OCI-LY1 (cell line): Measurements from ENCODE around the gene AOAH.

ENCODE experiments used
- H2AFZ ChIP-seq: fragments of 200-600 bp; sonication (generic), shearing (Covaris generic); 2 replicates; pipeline ENCODE4 v1.6.0; 2014; ENCODE audit warnings: antibody characterized with exemption, mild to moderate bottlenecking, low read length
- H3F3A ChIP-seq: fragments of 200-600 bp; sonication (generic), shearing (Covaris generic); 2 replicates; pipeline ENCODE4 v1.6.0; 2014; ENCODE audit warnings: mild to moderate bottlenecking, antibody characterized with exemption, low read length, moderate library complexity; ENCODE audit not compliant: insufficient read depth
- H3K27ac ChIP-seq: fragments of 200-600 bp; sonication (generic); 2 replicates; pipeline ENCODE4 v1.5.1; 2014; ENCODE audit warnings: low read length, mixed run types, mild to moderate bottlenecking, low read depth; ENCODE audit not compliant: poor library complexity, severe bottlenecking
- H3K27me3 ChIP-seq: fragments of 200-600 bp; sonication (generic); 2 replicates; pipeline ENCODE4 v1.6.0; 2014; ENCODE audit warnings: antibody characterized with exemption, mild to moderate bottlenecking, low read length, moderate library complexity; ENCODE audit not compliant: insufficient read depth
- H3K36me3 ChIP-seq: fragments of 200-600 bp; sonication (generic); 2 replicates; pipeline ENCODE4 v1.6.1; 2014; ENCODE audit warnings: mild to moderate bottlenecking, antibody characterized with exemption, low read length, moderate library complexity, mixed read lengths; ENCODE audit not compliant: insufficient read depth
- H3K4me1 ChIP-seq: fragments of 200-600 bp; sonication (generic); 2 replicates; pipeline ENCODE4 v1.5.1; 2014; ENCODE audit warnings: mild to moderate bottlenecking, low read length, moderate library complexity; ENCODE audit not compliant: insufficient read depth, severe bottlenecking
- H3K4me2 ChIP-seq: fragments of 200-600 bp; sonication (generic), shearing (Covaris generic); 2 replicates; pipeline ENCODE4 v1.6.1; 2014; ENCODE audit warnings: low read length
- H3K4me3 ChIP-seq: fragments of 200-600 bp; sonication (generic); 2 replicates; pipeline ENCODE4 v1.5.1; 2014; ENCODE audit warnings: low read length, low read depth, mild to moderate bottlenecking, mixed read lengths; ENCODE audit not compliant: poor library complexity, severe bottlenecking
- H3K79me2 ChIP-seq: fragments of 200-600 bp; shearing (Covaris generic); 2 replicates; pipeline ENCODE4 v1.6.1; 2016; ENCODE audit warnings: mixed run types, low read length, mixed read lengths; ENCODE audit not compliant: insufficient read depth
- H3K9ac ChIP-seq: fragments of 200-600 bp; sonication (generic), shearing (Covaris generic); 2 replicates; pipeline ENCODE4 v1.6.1; 2014; ENCODE audit warnings: mild to moderate bottlenecking, low read length, mixed read lengths
- H3K9me2 ChIP-seq: fragments of 200-600 bp; sonication (generic), shearing (Covaris generic); 2 replicates; pipeline ENCODE4 v1.6.1; 2014; ENCODE audit warnings: low read depth, mild to moderate bottlenecking, low read length, mixed read lengths
- H3K9me3 ChIP-seq: fragments of 200-600 bp; shearing (Covaris generic); 2 replicates; pipeline ENCODE4 v1.6.1; 2014; ENCODE audit warnings: low read length, mixed read lengths
- H4K20me1 ChIP-seq: fragments of 200-600 bp; sonication (generic), shearing (Covaris generic); 2 replicates; pipeline ENCODE4 v1.6.0; 2016; ENCODE audit warnings: mild to moderate bottlenecking, low read length; ENCODE audit not compliant: insufficient read depth
- EZH2 ChIP-seq: fragments of 200-600 bp; sonication (generic), shearing (Covaris generic); IDR thresholded peaks from 2 replicates; pipeline ENCODE4 v1.8.0; 2017; ENCODE audit warnings: borderline replicate concordance, mixed run types, mild to moderate bottlenecking, antibody characterized with exemption, low read length, moderate library complexity, mixed read lengths
- TF ChIP-seq, protein P1 (sequence below): fragments of 200-600 bp; sonication (generic), shearing (Covaris generic); IDR thresholded peaks from 2 replicates; pipeline ENCODE4 v1.5.1; 2017; ENCODE audit warnings: mild to moderate bottlenecking, antibody characterized with exemption, low read length, moderate library complexity, mixed read lengths

AOAH gene

DNA sequence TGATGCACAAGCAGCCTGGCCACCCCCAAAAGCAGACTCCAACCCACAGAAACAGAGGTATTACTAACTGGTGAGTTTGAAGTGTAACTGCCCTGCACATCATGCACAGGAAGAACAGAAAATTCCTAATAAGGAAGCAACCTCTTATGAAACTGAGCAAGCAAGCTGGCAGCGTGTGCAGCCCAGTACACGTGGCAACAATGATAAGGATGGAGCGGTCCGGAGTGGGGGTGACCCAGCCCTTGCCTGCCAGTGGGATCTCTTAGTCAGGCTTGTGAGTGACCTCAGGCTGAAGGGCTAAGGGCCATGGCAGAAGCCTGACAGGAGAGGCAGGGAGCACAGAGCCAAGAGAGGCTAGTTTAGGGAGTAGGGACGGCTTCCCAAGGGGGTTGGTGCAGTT is 22.1 kb upstream of the AOAH start:
- Histone ChIP-seq H3K79me2 (no peaks in the 10 kb centered on the region), H3K27me3 (peaks cover 4% of the 10 kb centered on the region; the same call in 1 of the 2 replicates), H2AFZ (no peak overlapping the region), H3K9me2 (no peaks in the 10 kb centered on the region), H3K4me2 (no peak overlapping the region), H3K9ac (no peak overlapping the region), H3K4me3 (no peak overlapping the region), H3K36me3 (no peaks in the 10 kb centered on the region), H3K9me3 (no peaks in the 10 kb centered on the region), H4K20me1 (no peaks in the 10 kb centered on the region), H3F3A (no peaks in the 10 kb centered on the region), H3K27ac (no peak overlapping the region), H3K4me1 (no peaks in the 10 kb centered on the region)
- no peak for TF ChIP-seq EZH2
- TF ChIP-seq, protein P1, sequence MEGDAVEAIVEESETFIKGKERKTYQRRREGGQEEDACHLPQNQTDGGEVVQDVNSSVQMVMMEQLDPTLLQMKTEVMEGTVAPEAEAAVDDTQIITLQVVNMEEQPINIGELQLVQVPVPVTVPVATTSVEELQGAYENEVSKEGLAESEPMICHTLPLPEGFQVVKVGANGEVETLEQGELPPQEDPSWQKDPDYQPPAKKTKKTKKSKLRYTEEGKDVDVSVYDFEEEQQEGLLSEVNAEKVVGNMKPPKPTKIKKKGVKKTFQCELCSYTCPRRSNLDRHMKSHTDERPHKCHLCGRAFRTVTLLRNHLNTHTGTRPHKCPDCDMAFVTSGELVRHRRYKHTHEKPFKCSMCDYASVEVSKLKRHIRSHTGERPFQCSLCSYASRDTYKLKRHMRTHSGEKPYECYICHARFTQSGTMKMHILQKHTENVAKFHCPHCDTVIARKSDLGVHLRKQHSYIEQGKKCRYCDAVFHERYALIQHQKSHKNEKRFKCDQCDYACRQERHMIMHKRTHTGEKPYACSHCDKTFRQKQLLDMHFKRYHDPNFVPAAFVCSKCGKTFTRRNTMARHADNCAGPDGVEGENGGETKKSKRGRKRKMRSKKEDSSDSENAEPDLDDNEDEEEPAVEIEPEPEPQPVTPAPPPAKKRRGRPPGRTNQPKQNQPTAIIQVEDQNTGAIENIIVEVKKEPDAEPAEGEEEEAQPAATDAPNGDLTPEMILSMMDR: no peak

DNA sequence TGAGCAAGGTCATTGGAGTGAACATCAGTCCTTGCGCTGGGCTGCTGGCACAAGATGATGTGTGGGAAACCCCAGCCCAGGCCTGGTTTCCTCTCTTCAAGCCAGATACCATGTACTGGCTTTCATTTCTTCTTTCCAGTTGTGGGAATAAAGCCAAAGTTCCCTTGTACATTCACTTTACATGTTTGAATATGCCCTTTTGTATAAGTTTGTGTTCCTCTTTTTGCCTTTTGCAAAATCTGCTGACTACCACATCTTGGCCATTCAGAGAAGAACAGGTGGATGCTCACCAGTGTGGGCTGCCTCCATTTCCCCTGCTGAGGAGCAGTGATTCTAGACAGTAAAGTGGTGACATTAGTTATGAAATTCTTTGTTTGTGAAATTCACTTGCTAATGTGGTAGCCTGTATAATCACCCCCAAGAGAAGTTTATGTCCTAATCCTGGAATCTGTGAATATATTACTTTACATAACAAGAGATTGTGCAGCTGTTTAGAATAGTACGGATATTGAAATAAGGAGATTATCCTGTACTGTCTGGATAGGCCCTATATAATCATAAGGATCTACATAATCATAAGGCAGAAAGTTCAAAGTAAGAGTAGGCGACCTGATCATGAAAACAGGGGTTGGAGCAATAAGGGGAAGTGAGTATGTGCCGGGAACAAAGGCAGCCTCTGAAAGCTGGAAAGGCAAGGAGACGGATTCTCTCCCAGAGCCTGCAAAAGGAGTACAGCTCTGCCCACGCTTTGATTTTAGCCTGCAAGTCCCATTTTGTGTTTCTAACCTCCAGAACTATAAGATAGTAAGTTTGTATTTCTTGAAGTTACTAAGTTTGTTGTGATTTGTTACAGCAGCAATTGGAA is 18.8 kb upstream of the AOAH start:
- no peaks in the 10 kb centered on the region for H3K4me1 ChIP-seq
- H3K4me2 ChIP-seq: no peak overlapping the region
- no peak overlapping the region for H2AFZ ChIP-seq
- H3K79me2 ChIP-seq: no peaks in the 10 kb centered on the region
- H3K9me3 ChIP-seq: no peaks in the 10 kb centered on the region
- TF ChIP-seq EZH2: no peak
- TF ChIP-seq, protein P1: no peak
- no peaks in the 10 kb centered on the region for H3K36me3 ChIP-seq
- no peak overlapping the region for H3K27ac ChIP-seq
- peaks cover 4% of the 10 kb centered on the region; the same call in 1 of the 2 replicates for H3K27me3 ChIP-seq
- no peaks in the 10 kb centered on the region for H3K9me2 ChIP-seq
- H3K4me3 ChIP-seq: no peak overlapping the region
- H4K20me1 ChIP-seq: no peaks in the 10 kb centered on the region
- H3F3A ChIP-seq: no peaks in the 10 kb centered on the region
- no peak overlapping the region for H3K9ac ChIP-seq

DNA sequence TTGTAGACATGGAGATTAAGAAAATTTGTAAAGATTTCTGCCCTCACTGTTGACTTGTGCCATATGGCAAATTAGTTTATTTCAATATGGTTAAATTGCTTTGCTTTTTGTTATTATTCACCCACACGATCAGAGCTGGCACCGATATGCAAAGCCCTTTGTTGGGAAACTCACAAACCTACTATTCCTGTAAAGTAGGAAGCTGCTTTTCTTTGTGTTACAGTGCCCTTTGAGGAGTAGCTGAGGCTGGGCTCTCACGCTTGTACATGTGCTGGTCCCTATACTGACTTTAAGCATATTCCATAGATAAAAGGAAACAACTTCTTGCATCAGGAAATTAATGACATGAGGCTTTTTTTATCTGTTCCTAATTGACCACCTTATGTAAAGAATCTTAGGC is 17.6 kb upstream of the AOAH start:
- Histone ChIP-seq H3K27ac (no peak overlapping the region), H3K79me2 (no peaks in the 10 kb centered on the region)

More for the DNA sequence above, 17.6 kb upstream of the AOAH start:
- no peak overlapping the region for H3K4me2 ChIP-seq
- no peaks in the 10 kb centered on the region for H3K4me1 ChIP-seq
- H3K4me3 ChIP-seq: no peak overlapping the region
- H3K9me3 ChIP-seq: no peaks in the 10 kb centered on the region
- no peak for TF ChIP-seq EZH2
- TF ChIP-seq, protein P1: no peak
- H3K9ac ChIP-seq: no peak overlapping the region
- no peaks in the 10 kb centered on the region for H3K36me3 ChIP-seq
- H2AFZ ChIP-seq: no peak overlapping the region
- no peaks in the 10 kb centered on the region for H3F3A ChIP-seq
- H3K9me2 ChIP-seq: no peaks in the 10 kb centered on the region
- no peaks in the 10 kb centered on the region for H4K20me1 ChIP-seq
- H3K27me3 ChIP-seq: no peaks in the 10 kb centered on the region
